DND-41 (cell line): ENCODE data around the gene BRCA2.

Experiments used
- ATAC-seq: fragments of 200-7000 bp; cut with Tn5 transposase; 3 replicates; pipeline ENCODE4 v1.9.1; 2021; ENCODE audit warnings: low read depth; ENCODE audit not compliant: insufficient read depth
- DNase-seq: peaks from one replicate; pipeline ENCODE4 v3.0.0-alpha.2; 2020
- H2AFZ ChIP-seq: 2 replicates; pipeline ENCODE4 v1.6.0; 2012; ENCODE audit warnings: low read depth, low read length
- H3K27ac ChIP-seq: 2 replicates; pipeline ENCODE4 v1.5.1; 2012; ENCODE audit warnings: low read length, inconsistent platforms
- H3K27me3 ChIP-seq: fragments of 200-600 bp; sonication (generic); 2 replicates; pipeline ENCODE4 v1.6.0; 2012; ENCODE audit warnings: low read length, mild to moderate bottlenecking, inconsistent platforms; ENCODE audit not compliant: insufficient read depth, poor library complexity
- H3K36me3 ChIP-seq: 2 replicates; pipeline ENCODE4 v1.5.1; 2012; ENCODE audit warnings: low read length, inconsistent platforms; ENCODE audit not compliant: insufficient read depth
- H3K4me1 ChIP-seq: 2 replicates; pipeline ENCODE4 v1.5.1; 2012; ENCODE audit warnings: mild to moderate bottlenecking, low read length; ENCODE audit not compliant: insufficient read depth
- H3K4me2 ChIP-seq: 2 replicates; pipeline ENCODE4 v1.6.0; 2012; ENCODE audit warnings: mild to moderate bottlenecking, moderate library complexity, low read length, inconsistent platforms; ENCODE audit not compliant: insufficient read depth
- H3K4me3 ChIP-seq, 2 experiments: fragments of 200-600 bp in 1 of 2; shearing (Covaris generic) in 1 of 2; 2 replicates each; pipeline ENCODE4 v1.5.1; 2012 to 2016; ENCODE audit warnings: inconsistent platforms in 2 of 2, low read length in 2 of 2, mild to moderate bottlenecking in 2 of 2, low read depth in 1 of 2, moderate library complexity in 1 of 2
- H3K79me2 ChIP-seq: 2 replicates; pipeline ENCODE4 v1.6.0; 2012; ENCODE audit warnings: low read length, inconsistent platforms; ENCODE audit not compliant: insufficient read depth
- H3K9ac ChIP-seq: 2 replicates; pipeline ENCODE4 v1.6.0; 2012; ENCODE audit warnings: low read depth, mild to moderate bottlenecking, inconsistent platforms, low read length, moderate library complexity
- H3K9me3 ChIP-seq: 2 replicates; pipeline ENCODE4 v1.5.1; 2012; ENCODE audit warnings: low read length, moderate library complexity, mild to moderate bottlenecking, inconsistent platforms; ENCODE audit not compliant: insufficient read depth, severe bottlenecking
- H4K20me1 ChIP-seq: 2 replicates; pipeline ENCODE4 v1.6.0; 2012; ENCODE audit warnings: low read length; ENCODE audit not compliant: insufficient read depth
- CTCF ChIP-seq: IDR thresholded peaks from 2 replicates; pipeline ENCODE4 v1.5.1; 2012; ENCODE audit warnings: borderline replicate concordance, low read length, moderate library complexity, mild to moderate bottlenecking; ENCODE audit not compliant: poor library complexity, severe bottlenecking; ENCODE audit errors: extremely low read depth
- EZH2 ChIP-seq: IDR thresholded peaks from 3 replicates; pipeline ENCODE4 v1.6.1; 2012; ENCODE audit warnings: borderline replicate concordance, low read depth, mild to moderate bottlenecking, moderate library complexity, low read length, inconsistent platforms; ENCODE audit not compliant: severe bottlenecking

Gene BRCA2

GRCh38 chr13:32427852-32428580, 112.7 kb downstream of the BRCA2 start, which contains the start of gene N4BP2L1:
Gene N4BP2L1 (minus strand): TSS chr13:32428130. CDS start chr13:32428082, 48 bp downstream.
- Histone ChIP-seq H4K20me1 (peaks cover 18% of the 10 kb centered on the region), H3K79me2 (peaks cover 58% of the 10 kb centered on the region), H3K27me3 (no peaks in the 10 kb centered on the region), H3K27ac (peak within 1 kb of the TSS; percentile 87), H3K36me3 (peaks cover 29% of the 10 kb centered on the region), H3K4me3 (peak within 1 kb of the TSS; percentile 70 to 88), H2AFZ (peak within 1 kb of the TSS; percentile 66), H3K4me2 (peak within 1 kb of the TSS; percentile 82), H3K4me1 (peaks cover 79% of the 10 kb centered on the region), H3K9me3 (no peaks in the 10 kb centered on the region), H3K9ac (peak within 1 kb of the TSS; percentile 96)
- DNase-seq (peak; percentile 90), ATAC-seq (peak; percentile 77)
- TF ChIP-seq CTCF, result no peak
- no peak for TF ChIP-seq EZH2

- Histone ChIP-seq H4K20me1 (peaks cover 16% of the 10 kb centered on the region), H3K27me3 (no peaks in the 10 kb centered on the region), H3K27ac (peak overlapping the region; percentile 87), H3K79me2 (peaks cover 50% of the 10 kb centered on the region), H2AFZ (peak overlapping the region; percentile 66), H3K9me3 (no peaks in the 10 kb centered on the region), H3K36me3 (peaks cover 21% of the 10 kb centered on the region), H3K9ac (peak overlapping the region; percentile 96), H3K4me1 (peaks cover 77% of the 10 kb centered on the region), H3K4me2 (peak overlapping the region; percentile 82), H3K4me3 (peak overlapping the region; percentile 70 to 88; a peak in 3 of 4 replicates)
- ATAC-seq (no peak), DNase-seq (no peak)
- TF ChIP-seq CTCF (no peak), EZH2 (no peak)
These were observed 113.5 kb downstream of the BRCA2 start for GRCh38 chr13:32428581-32429432.

GRCh38 chr13:32429433-32429909, 114.2 kb downstream of the BRCA2 start:
- peak overlapping the region; percentile 34 for H3K27ac ChIP-seq
- H3K79me2 ChIP-seq, result peaks cover 43% of the 10 kb centered on the region
- TF ChIP-seq CTCF (no peak), EZH2 (no peak)
- H3K36me3 ChIP-seq, result peaks cover 14% of the 10 kb centered on the region
- H3K4me3 ChIP-seq, result no peak overlapping the region
- H3K4me2 ChIP-seq, result no peak overlapping the region
- no peaks in the 10 kb centered on the region for H3K27me3 ChIP-seq
- H3K4me1 ChIP-seq, result peaks cover 71% of the 10 kb centered on the region
- H3K9me3 ChIP-seq, result no peaks in the 10 kb centered on the region
- no peak overlapping the region; the same call in 1 of the 2 replicates for H3K9ac ChIP-seq
- H2AFZ ChIP-seq, result no peak overlapping the region
- ATAC-seq (no peak), DNase-seq (no peak)
- H4K20me1 ChIP-seq, result peaks cover 10% of the 10 kb centered on the region
